Parathyroid adenoma (tissue), 2 donors: ENCODE results near the gene OR6S1.

Source experiments
- H2AFZ ChIP-seq: fragments of 300-600 bp; sonication (generic); one replicate; pipeline ENCODE4 v1.7.0; 2017; ENCODE audit warnings: antibody characterized with exemption, mild to moderate bottlenecking
- H3K27ac ChIP-seq: fragments of 300-600 bp; sonication (generic); one replicate; pipeline ENCODE4 v1.7.0; 2017
- H3K27me3 ChIP-seq: fragments of 300-600 bp; sonication (generic); one replicate; pipeline ENCODE4 v1.7.0; 2017; ENCODE audit warnings: low read length; ENCODE audit not compliant: control insufficient read depth, insufficient read depth
- H3K36me3 ChIP-seq: fragments of 300-600 bp; sonication (generic); one replicate; pipeline ENCODE4 v1.7.0; 2017; ENCODE audit warnings: low read length; ENCODE audit not compliant: control insufficient read depth, insufficient read depth
- H3K4me1 ChIP-seq: fragments of 300-600 bp; sonication (generic); one replicate; pipeline ENCODE4 v1.7.0; 2017; ENCODE audit warnings: control low read depth
- H3K4me2 ChIP-seq: fragments of 300-600 bp; sonication (generic); one replicate; pipeline ENCODE4 v1.7.0; 2017; ENCODE audit warnings: low read length
- H3K4me3 ChIP-seq: fragments of 300-600 bp; sonication (generic); one replicate; pipeline ENCODE4 v1.7.0; 2017; ENCODE audit warnings: low read depth, low read length
- H3K79me2 ChIP-seq: fragments of 300-600 bp; sonication (generic); one replicate; pipeline ENCODE4 v1.7.0; 2017; ENCODE audit warnings: control low read depth
- H3K9ac ChIP-seq: fragments of 300-600 bp; sonication (generic); one replicate; pipeline ENCODE4 v1.7.0; 2017; ENCODE audit warnings: mild to moderate bottlenecking
- H3K9me3 ChIP-seq: fragments of 300-600 bp; sonication (generic); one replicate; pipeline ENCODE4 v1.7.0; 2017; ENCODE audit warnings: low read length; ENCODE audit not compliant: control insufficient read depth
- TF ChIP-seq, protein P1 (sequence below): fragments of 300-600 bp; sonication (generic); IDR thresholded peaks from one replicate; pipeline ENCODE4 v1.7.0; 2017; ENCODE audit warnings: antibody characterized with exemption, mild to moderate bottlenecking
- donor health status: primary hyperparathyroidism.

The OR6S1 gene

DNA sequence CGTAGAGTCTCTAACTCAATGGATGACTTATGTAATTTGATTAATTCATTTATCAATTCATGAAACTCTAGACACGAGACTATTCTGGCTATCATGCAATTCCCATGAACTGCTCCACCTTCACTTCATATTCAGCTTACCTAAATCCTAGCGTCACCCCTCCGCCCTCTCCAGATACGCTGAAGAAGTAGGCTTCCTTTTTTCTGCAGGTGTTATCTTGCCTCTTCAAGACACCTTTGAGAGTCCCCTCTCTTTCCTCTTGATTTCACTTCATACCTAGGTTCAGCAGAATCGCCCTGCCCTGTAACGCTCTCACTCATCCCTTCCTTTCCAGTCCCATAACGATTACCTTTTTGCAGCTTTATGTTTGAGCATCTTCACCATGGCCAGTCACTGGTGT is 38.9 kb upstream of the OR6S1 start:
- Histone ChIP-seq H3K36me3 (no peaks in the 10 kb centered on the region), H2AFZ (peak overlapping the region; percentile 100), H3K9me3 (no peaks in the 10 kb centered on the region), H3K27ac (no peak overlapping the region), H3K27me3 (no peaks in the 10 kb centered on the region), H3K79me2 (no peaks in the 10 kb centered on the region), H3K9ac (no peak overlapping the region), H3K4me2 (peak overlapping the region; percentile 98), H3K4me1 (peaks cover 15% of the 10 kb centered on the region), H3K4me3 (peak overlapping the region; percentile 95)
- TF ChIP-seq, protein P1, sequence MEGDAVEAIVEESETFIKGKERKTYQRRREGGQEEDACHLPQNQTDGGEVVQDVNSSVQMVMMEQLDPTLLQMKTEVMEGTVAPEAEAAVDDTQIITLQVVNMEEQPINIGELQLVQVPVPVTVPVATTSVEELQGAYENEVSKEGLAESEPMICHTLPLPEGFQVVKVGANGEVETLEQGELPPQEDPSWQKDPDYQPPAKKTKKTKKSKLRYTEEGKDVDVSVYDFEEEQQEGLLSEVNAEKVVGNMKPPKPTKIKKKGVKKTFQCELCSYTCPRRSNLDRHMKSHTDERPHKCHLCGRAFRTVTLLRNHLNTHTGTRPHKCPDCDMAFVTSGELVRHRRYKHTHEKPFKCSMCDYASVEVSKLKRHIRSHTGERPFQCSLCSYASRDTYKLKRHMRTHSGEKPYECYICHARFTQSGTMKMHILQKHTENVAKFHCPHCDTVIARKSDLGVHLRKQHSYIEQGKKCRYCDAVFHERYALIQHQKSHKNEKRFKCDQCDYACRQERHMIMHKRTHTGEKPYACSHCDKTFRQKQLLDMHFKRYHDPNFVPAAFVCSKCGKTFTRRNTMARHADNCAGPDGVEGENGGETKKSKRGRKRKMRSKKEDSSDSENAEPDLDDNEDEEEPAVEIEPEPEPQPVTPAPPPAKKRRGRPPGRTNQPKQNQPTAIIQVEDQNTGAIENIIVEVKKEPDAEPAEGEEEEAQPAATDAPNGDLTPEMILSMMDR: no peak

DNA sequence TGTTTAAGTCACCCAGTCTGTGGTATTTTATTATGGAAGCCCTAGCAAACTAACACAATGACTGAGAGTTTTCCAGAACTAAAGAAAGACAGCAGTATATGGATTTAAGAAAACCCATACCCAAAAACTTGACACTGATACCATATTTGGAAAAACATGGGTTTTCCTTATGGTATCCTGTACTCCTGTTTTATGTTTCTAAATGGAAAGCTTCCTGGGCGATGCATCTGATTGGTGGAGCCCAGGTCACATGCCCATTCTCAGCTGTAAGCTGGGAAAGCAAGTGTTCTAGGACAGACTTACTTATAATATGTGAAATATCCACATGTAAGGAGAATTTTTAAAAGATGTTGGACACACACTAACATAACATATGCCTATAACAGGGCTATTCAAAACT is 38.4 kb upstream of the OR6S1 start:
- no peaks in the 10 kb centered on the region for H3K36me3 ChIP-seq
- H3K4me3 ChIP-seq: no peak overlapping the region
- H3K9me3 ChIP-seq: no peaks in the 10 kb centered on the region
- H3K9ac ChIP-seq: no peak overlapping the region
- H3K4me2 ChIP-seq: peak overlapping the region; percentile 2
- H3K27ac ChIP-seq: no peak overlapping the region
- H2AFZ ChIP-seq: no peak overlapping the region
- no peaks in the 10 kb centered on the region for H3K79me2 ChIP-seq
- TF ChIP-seq, protein P1: no peak
- H3K4me1 ChIP-seq: peaks cover 15% of the 10 kb centered on the region
- H3K27me3 ChIP-seq: no peaks in the 10 kb centered on the region

DNA sequence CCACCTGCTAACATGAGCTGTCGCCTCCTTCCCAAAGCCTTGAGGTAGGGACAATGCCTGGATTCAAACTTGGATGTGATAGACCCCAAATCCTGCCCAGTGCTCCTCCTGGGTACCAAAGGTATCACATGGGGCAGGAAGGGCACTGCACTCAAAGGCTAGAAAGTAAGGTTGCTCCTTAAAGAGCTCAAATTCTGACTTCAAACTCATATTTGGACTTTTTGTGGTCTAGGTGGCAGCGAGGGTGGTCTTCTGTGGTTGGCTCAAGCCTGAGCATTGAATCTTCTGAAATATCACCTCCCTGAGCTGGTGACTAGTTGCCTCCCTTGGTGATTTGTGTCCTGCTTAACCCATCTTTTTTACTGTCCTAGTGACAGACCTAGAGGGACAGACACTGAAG is 34.6 kb upstream of the OR6S1 start:
- no peaks in the 10 kb centered on the region for H3K79me2 ChIP-seq
- no peak overlapping the region for H3K9ac ChIP-seq
- no peaks in the 10 kb centered on the region for H3K36me3 ChIP-seq
- TF ChIP-seq, protein P1: no peak
- no peaks in the 10 kb centered on the region for H3K9me3 ChIP-seq
- H3K27ac ChIP-seq: no peak overlapping the region
- H3K4me2 ChIP-seq: no peak overlapping the region
- no peak overlapping the region for H2AFZ ChIP-seq
- peaks cover 5% of the 10 kb centered on the region for H3K4me1 ChIP-seq
- no peaks in the 10 kb centered on the region for H3K27me3 ChIP-seq
- no peak overlapping the region for H3K4me3 ChIP-seq

DNA sequence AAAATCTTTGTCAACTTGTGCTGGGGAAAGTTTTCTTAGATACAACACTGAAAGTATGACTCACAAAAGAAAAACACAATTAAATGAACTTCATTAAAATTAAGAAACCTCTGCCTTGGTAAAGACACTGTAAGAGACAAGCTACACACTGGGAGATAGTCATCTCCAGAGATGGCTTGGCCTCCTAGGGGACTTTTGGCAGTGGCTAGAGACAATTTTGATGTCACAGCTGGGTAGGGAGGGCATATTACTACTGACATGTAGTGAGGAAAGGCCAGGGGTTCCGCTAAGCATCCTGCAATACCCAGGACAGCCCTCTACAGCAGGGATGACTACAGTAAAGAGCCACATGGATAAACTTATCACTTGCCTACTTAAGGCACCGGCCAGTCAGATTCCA is 34.2 kb upstream of the OR6S1 start:
- H3K27ac ChIP-seq: no peak overlapping the region
- no peaks in the 10 kb centered on the region for H3K79me2 ChIP-seq
- peaks cover under 1% of the 10 kb centered on the region for H3K4me1 ChIP-seq
- no peaks in the 10 kb centered on the region for H3K9me3 ChIP-seq
- H3K4me3 ChIP-seq: no peak overlapping the region
- no peak overlapping the region for H3K9ac ChIP-seq
- no peak overlapping the region for H3K4me2 ChIP-seq
- H3K27me3 ChIP-seq: no peaks in the 10 kb centered on the region
- TF ChIP-seq, protein P1: no peak
- no peaks in the 10 kb centered on the region for H3K36me3 ChIP-seq
- no peak overlapping the region for H2AFZ ChIP-seq

DNA sequence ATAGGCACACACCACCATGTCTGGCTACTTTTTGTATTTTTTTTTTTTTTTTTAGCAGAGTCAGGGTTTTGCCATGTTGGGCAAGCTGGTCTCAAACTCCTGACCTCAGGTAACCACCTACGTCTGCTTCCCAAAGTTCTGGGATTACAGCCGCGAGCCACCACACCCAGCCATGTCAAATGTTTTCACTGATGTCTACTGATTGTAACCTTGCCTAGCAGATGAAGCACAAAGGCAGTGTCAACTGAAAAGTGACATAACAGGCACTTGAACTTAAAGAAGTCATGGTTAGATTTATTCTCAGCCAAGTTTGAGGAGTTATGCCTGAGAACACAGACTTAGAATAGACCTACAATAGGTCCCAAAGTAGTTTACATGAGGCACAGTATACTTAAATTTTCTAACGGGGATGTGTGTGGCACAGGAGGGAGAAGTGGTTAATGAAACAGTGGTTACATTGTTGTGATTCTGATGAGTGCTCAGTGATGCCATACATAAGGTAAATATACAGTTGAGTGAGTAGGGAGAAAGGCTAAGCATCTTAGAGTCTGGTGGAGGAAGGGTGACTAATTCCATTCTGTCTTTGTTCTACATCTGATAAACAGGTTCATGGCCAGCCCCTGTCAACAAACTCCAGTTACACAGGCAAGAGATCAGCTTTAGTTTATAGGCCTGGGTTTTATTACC is 30.2 kb upstream of the OR6S1 start:
- H3K9me3 ChIP-seq: no peaks in the 10 kb centered on the region
- H3K4me2 ChIP-seq: no peak overlapping the region
- H3K4me1 ChIP-seq: no peaks in the 10 kb centered on the region
- no peaks in the 10 kb centered on the region for H3K79me2 ChIP-seq
- no peak overlapping the region for H3K27ac ChIP-seq
- TF ChIP-seq, protein P1: no peak
- no peak overlapping the region for H3K9ac ChIP-seq
- H2AFZ ChIP-seq: no peak overlapping the region
- no peak overlapping the region for H3K4me3 ChIP-seq
- no peaks in the 10 kb centered on the region for H3K27me3 ChIP-seq
- H3K36me3 ChIP-seq: no peaks in the 10 kb centered on the region
